DND-41 (cell line): ENCODE measurements around the gene PPFIBP1.

ENCODE experiments used
- ATAC-seq: fragments of 200-7000 bp; cut with Tn5 transposase; 3 replicates; pipeline ENCODE4 v1.9.1; 2021; ENCODE audit warnings: low read depth; ENCODE audit not compliant: insufficient read depth
- DNase-seq: peaks from one replicate; pipeline ENCODE4 v3.0.0-alpha.2; 2020
- H2AFZ ChIP-seq: 2 replicates; pipeline ENCODE4 v1.6.0; 2012; ENCODE audit warnings: low read depth, low read length
- H3K27ac ChIP-seq: 2 replicates; pipeline ENCODE4 v1.5.1; 2012; ENCODE audit warnings: low read length, inconsistent platforms
- H3K27me3 ChIP-seq: fragments of 200-600 bp; sonication (generic); 2 replicates; pipeline ENCODE4 v1.6.0; 2012; ENCODE audit warnings: low read length, mild to moderate bottlenecking, inconsistent platforms; ENCODE audit not compliant: insufficient read depth, poor library complexity
- H3K36me3 ChIP-seq: 2 replicates; pipeline ENCODE4 v1.5.1; 2012; ENCODE audit warnings: low read length, inconsistent platforms; ENCODE audit not compliant: insufficient read depth
- H3K4me1 ChIP-seq: 2 replicates; pipeline ENCODE4 v1.5.1; 2012; ENCODE audit warnings: mild to moderate bottlenecking, low read length; ENCODE audit not compliant: insufficient read depth
- H3K4me2 ChIP-seq: 2 replicates; pipeline ENCODE4 v1.6.0; 2012; ENCODE audit warnings: mild to moderate bottlenecking, moderate library complexity, low read length, inconsistent platforms; ENCODE audit not compliant: insufficient read depth
- H3K4me3 ChIP-seq, 2 experiments: fragments of 200-600 bp in 1 of 2; shearing (Covaris generic) in 1 of 2; 2 replicates each; pipeline ENCODE4 v1.5.1; 2012 to 2016; ENCODE audit warnings: inconsistent platforms in 2 of 2, low read length in 2 of 2, mild to moderate bottlenecking in 2 of 2, low read depth in 1 of 2, moderate library complexity in 1 of 2
- H3K79me2 ChIP-seq: 2 replicates; pipeline ENCODE4 v1.6.0; 2012; ENCODE audit warnings: low read length, inconsistent platforms; ENCODE audit not compliant: insufficient read depth
- H3K9ac ChIP-seq: 2 replicates; pipeline ENCODE4 v1.6.0; 2012; ENCODE audit warnings: low read depth, mild to moderate bottlenecking, inconsistent platforms, low read length, moderate library complexity
- H3K9me3 ChIP-seq: 2 replicates; pipeline ENCODE4 v1.5.1; 2012; ENCODE audit warnings: low read length, moderate library complexity, mild to moderate bottlenecking, inconsistent platforms; ENCODE audit not compliant: insufficient read depth, severe bottlenecking
- H4K20me1 ChIP-seq: 2 replicates; pipeline ENCODE4 v1.6.0; 2012; ENCODE audit warnings: low read length; ENCODE audit not compliant: insufficient read depth
- CTCF ChIP-seq: IDR thresholded peaks from 2 replicates; pipeline ENCODE4 v1.5.1; 2012; ENCODE audit warnings: borderline replicate concordance, low read length, moderate library complexity, mild to moderate bottlenecking; ENCODE audit not compliant: poor library complexity, severe bottlenecking; ENCODE audit errors: extremely low read depth
- EZH2 ChIP-seq: IDR thresholded peaks from 3 replicates; pipeline ENCODE4 v1.6.1; 2012; ENCODE audit warnings: borderline replicate concordance, low read depth, mild to moderate bottlenecking, moderate library complexity, low read length, inconsistent platforms; ENCODE audit not compliant: severe bottlenecking

Gene PPFIBP1

GRCh38 chr12:27498149-27498548 lies 25.9 kb upstream of the PPFIBP1 start:
- no peaks in the 10 kb centered on the region for H3K27me3 ChIP-seq
- no peak overlapping the region for H3K9ac ChIP-seq
- no peaks in the 10 kb centered on the region for H3K4me1 ChIP-seq
- no peaks in the 10 kb centered on the region for H4K20me1 ChIP-seq
- no peak overlapping the region for H2AFZ ChIP-seq
- H3K9me3 ChIP-seq, result no peaks in the 10 kb centered on the region
- H3K4me3 ChIP-seq, result no peak overlapping the region
- H3K4me2 ChIP-seq, result no peak overlapping the region
- DNase-seq, result no peak
- no peaks in the 10 kb centered on the region for H3K36me3 ChIP-seq
- no peaks in the 10 kb centered on the region for H3K79me2 ChIP-seq
- H3K27ac ChIP-seq, result no peak overlapping the region
- TF ChIP-seq EZH2 (no peak), CTCF (no peak)
- ATAC-seq, result no peak

- no peak for DNase-seq
- Histone ChIP-seq H3K79me2 (no peaks in the 10 kb centered on the region), H3K27me3 (no peaks in the 10 kb centered on the region), H3K4me1 (no peaks in the 10 kb centered on the region), H3K36me3 (no peaks in the 10 kb centered on the region), H4K20me1 (no peaks in the 10 kb centered on the region), H3K9me3 (no peaks in the 10 kb centered on the region), H3K27ac (no peak overlapping the region), H3K9ac (no peak overlapping the region), H3K4me3 (no peak overlapping the region), H2AFZ (no peak overlapping the region), H3K4me2 (no peak overlapping the region)
- TF ChIP-seq EZH2 (no peak), CTCF (no peak)
- ATAC-seq, result no peak
These were observed 25.2 kb upstream of the PPFIBP1 start for GRCh38 chr12:27498761-27499160.

GRCh38 chr12:27499377-27499776 lies 24.6 kb upstream of the PPFIBP1 start:
- Histone ChIP-seq H2AFZ (no peak overlapping the region), H3K36me3 (no peaks in the 10 kb centered on the region), H3K4me1 (no peaks in the 10 kb centered on the region), H3K9me3 (no peaks in the 10 kb centered on the region), H3K79me2 (no peaks in the 10 kb centered on the region), H4K20me1 (no peaks in the 10 kb centered on the region), H3K9ac (no peak overlapping the region), H3K4me2 (no peak overlapping the region), H3K4me3 (no peak overlapping the region), H3K27me3 (no peaks in the 10 kb centered on the region), H3K27ac (no peak overlapping the region)
- ATAC-seq, result no peak
- TF ChIP-seq EZH2 (no peak), CTCF (no peak)
- DNase-seq, result no peak

- Histone ChIP-seq H3K36me3 (no peaks in the 10 kb centered on the region), H3K9ac (no peak overlapping the region), H3K4me1 (no peaks in the 10 kb centered on the region), H3K4me2 (no peak overlapping the region), H3K9me3 (no peaks in the 10 kb centered on the region), H3K27me3 (no peaks in the 10 kb centered on the region), H3K79me2 (no peaks in the 10 kb centered on the region), H3K4me3 (no peak overlapping the region), H2AFZ (no peak overlapping the region), H4K20me1 (no peaks in the 10 kb centered on the region), H3K27ac (no peak overlapping the region)
- no peak for TF ChIP-seq EZH2
- TF ChIP-seq CTCF, result no peak
- ATAC-seq (no peak), DNase-seq (no peak)
These were observed 23.5 kb upstream of the PPFIBP1 start for GRCh38 chr12:27500546-27500945.
